ENCODE data around the gene SOCS7.

The SOCS7 gene

DNA sequence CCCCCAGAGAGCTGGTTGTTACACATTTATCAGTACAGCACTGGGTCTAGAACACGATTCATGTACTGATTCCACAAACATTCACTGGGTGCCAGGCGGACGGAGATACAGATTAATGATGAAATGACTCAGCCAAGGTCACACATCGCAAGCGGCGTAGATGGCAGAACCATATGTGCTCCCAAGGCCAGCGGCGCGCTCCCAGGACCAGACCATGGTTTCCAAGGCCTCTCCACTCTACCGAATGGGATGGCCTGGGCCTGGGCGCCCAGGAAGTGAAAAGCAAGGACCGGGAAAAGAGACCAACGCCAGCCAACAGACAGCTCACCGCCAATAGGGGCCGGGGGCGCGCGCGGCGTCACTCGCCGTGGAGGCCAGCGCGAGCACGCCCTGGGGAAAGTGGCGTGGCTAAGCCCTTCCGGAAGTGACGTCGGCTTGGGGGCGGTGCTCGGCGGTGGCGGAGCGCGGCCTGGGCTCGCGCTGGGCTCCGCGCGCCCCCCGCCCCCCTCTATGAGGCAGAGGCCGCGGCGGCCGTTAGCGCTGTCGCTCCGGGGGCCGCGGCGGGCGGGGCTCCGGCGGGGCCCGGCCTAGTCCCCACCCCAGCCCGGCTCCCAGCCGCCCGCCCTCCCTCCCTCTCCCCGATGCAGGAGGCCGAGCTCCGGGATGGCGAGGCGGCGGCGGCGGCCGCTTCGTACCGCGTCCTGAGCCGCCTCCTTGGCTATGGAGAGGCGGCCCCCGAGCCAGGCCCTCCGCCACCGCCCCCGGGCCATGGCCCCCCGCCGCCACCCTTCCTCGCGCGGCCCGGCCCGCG lies at the start of gene SOCS7:
TSS of gene SOCS7 (plus strand) at position 433 of the 811 bp plus-strand sequence. CDS start at position 642, 209 bp downstream.
- in situ Hi-C loops (cut with MboI; ENCODE audit: low sequenced_read_pairs): no loop called here

DNA sequence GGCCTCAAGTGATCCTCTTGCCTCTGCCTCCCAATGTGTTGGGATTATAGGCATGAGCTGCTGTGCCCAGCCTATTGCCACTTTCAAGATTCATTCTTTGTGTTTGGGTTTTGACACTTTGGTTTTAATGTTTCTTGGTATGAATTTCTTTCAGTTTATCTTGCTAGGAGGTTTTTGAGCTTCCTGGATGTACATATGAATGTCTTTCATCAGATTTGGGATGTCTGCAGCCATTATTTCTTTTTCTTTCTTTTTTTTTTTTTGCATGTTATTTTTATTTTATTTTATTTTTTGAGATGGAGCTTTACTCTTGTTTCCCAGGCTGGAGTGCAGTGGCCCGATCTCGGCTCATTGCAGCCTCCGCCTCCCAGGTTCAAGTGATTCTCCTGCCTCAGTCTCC lies 36.1 kb upstream of the SOCS7 start:
- in situ Hi-C loops (cut with MboI; ENCODE audit: low sequenced_read_pairs): no loop called here

- in situ Hi-C loops (cut with MboI; ENCODE audit: low sequenced_read_pairs): no loop called here
These were observed 34.6 kb upstream of the SOCS7 start for GRCh38 chr17:38317081-38317480.

GRCh38 chr17:38320482-38320881 lies 31.2 kb upstream of the SOCS7 start:
- in situ Hi-C loops (cut with MboI; ENCODE audit: low sequenced_read_pairs): no loop called here

- in situ Hi-C loops (cut with MboI; ENCODE audit: low sequenced_read_pairs): no loop called here
These were observed 29.4 kb upstream of the SOCS7 start for GRCh38 chr17:38322156-38322779.

DNA sequence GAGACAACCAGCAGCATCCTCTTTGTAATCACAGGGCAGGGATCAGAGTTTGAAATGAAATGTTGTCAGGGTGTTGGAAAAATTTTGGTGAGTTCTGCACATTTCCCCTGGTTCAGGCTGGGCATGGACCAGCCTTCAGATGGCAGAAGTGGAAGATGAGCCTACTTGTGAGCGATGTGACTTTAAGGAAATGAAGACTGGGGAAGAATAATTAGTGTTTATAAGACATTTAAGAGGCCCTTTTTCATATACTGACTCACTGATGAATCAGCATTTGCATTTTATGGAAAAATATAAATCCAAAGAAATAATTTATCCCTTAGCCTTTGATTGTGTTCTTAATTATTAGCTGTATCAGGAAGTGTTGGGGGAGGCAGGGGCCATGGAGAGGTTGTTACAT lies 28.7 kb upstream of the SOCS7 start:
- in situ Hi-C loops (cut with MboI; ENCODE audit: low sequenced_read_pairs): no loop called here

DNA sequence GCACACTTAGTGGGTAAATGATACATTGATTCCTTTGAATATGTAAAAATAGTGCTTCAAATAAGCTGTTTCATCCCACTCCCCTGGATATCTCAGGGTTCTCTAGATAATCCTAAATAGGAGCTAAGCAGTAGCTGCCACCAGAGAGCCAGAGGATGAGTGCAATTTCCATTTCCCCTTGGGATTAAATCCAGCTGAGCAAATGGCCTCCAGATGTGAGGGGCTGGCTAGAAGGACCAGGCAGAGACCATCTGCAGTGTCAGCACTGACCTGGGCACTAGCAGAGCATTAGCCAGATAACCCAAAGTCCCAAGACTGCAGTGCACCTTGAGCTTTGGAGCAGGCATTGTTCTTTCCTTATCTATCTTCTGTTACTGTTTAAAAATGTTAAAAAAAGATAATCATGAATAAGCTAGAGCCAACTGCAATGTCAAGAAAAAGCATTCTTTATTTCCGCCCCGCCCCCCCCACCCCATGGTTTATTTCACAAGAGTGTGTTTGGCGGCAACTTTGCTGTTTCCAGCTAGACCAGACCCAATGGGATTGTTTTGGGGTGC lies 27.4 kb upstream of the SOCS7 start:
- in situ Hi-C loops (cut with MboI; ENCODE audit: low sequenced_read_pairs): no loop called here

DNA sequence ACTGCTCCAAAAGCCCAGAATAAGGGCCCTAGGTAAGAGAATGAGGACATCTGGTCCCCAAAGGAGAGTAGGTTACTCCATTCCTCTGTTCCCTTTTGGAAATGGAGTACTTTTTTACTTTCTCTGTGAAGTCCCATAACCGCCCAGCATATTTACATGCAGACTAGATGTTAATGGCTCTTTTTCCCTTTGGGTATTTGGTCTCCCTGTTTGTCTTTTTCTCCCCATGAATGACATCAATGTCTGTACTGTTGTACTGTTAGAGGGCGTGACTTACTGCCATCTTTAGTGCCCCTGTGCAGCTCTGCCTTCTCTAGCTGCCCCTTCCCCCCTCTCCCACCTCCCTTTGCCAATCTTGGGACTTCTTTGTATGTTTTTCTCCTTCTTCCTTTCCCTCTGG lies 26.9 kb upstream of the SOCS7 start:
- in situ Hi-C loops (cut with MboI; ENCODE audit: low sequenced_read_pairs): loop anchor here (25.0 kb wide), 1 partner anchor 163 kb away; no protein-coding TSS in a partner anchor

- in situ Hi-C loops (cut with MboI; ENCODE audit: low sequenced_read_pairs): loop anchor here (25.0 kb wide), 1 partner anchor 162 kb away; no protein-coding TSS in a partner anchor
These were observed 26.3 kb upstream of the SOCS7 start for GRCh38 chr17:38325221-38325851.

GRCh38 chr17:38326996-38327792 lies 24.4 kb upstream of the SOCS7 start:
- in situ Hi-C loops (cut with MboI; ENCODE audit: low sequenced_read_pairs): loop anchor here (25.0 kb wide), 1 partner anchor 160 kb away; no protein-coding TSS in a partner anchor

DNA sequence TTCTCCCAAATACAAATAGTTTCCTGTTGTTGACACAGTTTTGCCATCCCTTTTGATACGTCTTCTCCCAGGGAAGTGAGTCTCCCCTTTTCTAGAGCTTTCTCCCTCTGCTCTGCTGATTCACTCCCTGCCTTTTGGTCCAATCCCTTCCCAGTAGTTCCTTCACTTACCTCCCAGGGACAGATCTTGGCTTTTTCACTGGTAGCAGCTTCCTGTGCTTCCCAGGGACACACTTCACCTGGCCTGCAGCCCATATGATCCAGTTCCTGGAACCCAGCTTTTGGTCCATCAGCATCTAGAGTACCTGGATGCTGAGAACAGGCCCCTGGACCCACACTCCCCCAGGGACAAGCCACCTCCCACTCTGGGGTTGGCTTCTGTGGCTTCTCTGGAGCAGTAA lies 23.7 kb upstream of the SOCS7 start:
- in situ Hi-C loops (cut with MboI; ENCODE audit: low sequenced_read_pairs): loop anchor here (25.0 kb wide), 1 partner anchor 159 kb away; no protein-coding TSS in a partner anchor

- in situ Hi-C loops (cut with MboI; ENCODE audit: low sequenced_read_pairs): loop anchor here (25.0 kb wide), 1 partner anchor 159 kb away; no protein-coding TSS in a partner anchor
These were observed 23.0 kb upstream of the SOCS7 start for GRCh38 chr17:38328620-38329019.

DNA sequence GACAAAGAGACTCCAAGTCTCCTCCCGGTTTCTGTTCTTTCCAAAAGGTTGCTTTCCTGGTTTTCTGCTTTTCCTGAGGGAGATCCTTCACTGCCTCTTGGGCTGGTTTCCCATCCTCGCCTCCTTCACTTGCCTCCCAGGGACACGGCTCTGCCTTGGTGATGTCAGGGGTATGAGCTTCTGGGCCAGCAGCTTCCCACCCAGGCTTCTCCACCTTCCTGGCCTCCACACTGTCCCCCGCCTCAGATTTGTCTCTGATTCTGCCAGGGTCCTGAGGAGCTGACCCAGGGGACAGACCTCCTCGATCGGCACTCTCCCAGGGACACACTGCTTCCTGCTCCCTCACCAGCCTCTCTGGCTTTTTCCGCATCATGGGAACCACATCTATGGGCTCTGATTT lies 22.4 kb upstream of the SOCS7 start:
- in situ Hi-C loops (cut with MboI; ENCODE audit: low sequenced_read_pairs): loop anchor here (25.0 kb wide), 1 partner anchor 158 kb away; no protein-coding TSS in a partner anchor

DNA sequence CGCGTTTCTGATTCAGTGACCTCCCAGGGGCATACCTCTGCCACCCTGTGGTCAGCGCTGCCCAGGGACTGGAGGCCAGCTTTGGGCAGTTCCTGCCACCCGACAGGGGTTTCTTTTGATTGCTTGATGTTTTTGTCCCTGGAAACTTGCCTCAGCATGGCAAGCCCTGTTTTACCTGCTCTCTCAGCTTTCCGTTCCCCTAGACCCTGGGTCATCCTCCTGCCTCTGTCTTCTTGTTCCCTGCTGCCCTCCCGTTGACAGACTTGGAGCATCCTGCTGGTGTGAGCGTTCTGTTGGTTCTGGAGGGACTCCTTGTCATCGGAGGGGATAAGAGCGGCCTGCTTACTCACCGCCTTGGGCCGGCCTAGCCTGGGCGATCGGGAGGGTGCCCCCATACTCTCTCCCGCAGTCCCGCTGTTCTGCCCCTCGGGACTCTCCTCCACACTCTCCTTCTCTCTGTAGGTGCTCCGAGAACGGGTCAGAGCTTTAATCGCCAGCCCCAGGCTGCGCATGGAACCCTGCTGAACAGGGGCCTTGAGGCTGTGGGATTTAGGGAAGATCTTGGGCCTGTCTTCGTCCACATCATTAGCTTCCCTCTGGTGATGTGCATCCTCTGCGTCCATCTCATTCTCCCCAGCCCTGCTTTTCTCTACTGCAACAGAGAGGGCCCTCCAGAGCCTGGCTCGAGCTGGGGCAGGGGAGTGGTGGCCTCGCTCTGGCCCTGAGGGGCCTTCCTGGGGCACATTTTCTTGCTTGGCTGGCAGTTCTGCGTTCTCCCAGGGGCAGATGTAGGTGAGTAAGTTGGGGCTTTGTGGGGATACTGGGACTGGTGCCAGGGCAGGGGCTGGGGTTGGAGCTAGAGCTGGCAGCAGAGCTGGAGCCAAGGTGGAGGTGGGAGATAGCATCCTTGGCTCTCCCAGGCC lies 21.6 kb upstream of the SOCS7 start:
- in situ Hi-C loops (cut with MboI; ENCODE audit: low sequenced_read_pairs): loop anchor here (25.0 kb wide), 1 partner anchor 157 kb away; no protein-coding TSS in a partner anchor

GRCh38 chr17:38330941-38331411 lies 20.7 kb upstream of the SOCS7 start:
- in situ Hi-C loops (cut with MboI; ENCODE audit: low sequenced_read_pairs): loop anchor here (25.0 kb wide), 1 partner anchor 156 kb away; no protein-coding TSS in a partner anchor

DNA sequence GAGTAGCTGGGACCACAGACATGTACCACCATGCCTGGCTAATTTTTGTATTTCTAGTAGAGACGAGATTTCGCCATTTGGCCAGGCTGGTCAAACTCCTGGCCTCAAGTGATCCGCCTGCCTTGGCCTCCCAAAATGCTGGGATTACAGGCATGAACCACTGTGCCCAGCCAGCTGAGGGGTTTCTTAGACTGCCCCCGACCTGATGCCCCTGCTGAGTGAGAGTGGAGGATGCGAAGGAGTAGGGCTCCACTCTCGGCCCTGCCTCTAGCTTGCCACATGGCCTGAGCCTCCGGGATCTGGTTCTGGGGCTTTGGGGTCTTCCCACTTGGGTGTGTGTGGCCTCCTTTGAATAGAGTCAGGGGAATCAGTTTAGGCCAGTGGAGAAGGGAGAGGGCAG lies 18.9 kb upstream of the SOCS7 start:
- in situ Hi-C loops (cut with MboI; ENCODE audit: low sequenced_read_pairs): loop anchor here (25.0 kb wide), 1 partner anchor 155 kb away; no protein-coding TSS in a partner anchor

- in situ Hi-C loops (cut with MboI; ENCODE audit: low sequenced_read_pairs): loop anchor here (25.0 kb wide), 1 partner anchor 154 kb away; no protein-coding TSS in a partner anchor
These were observed 17.9 kb upstream of the SOCS7 start for GRCh38 chr17:38333635-38334295.

All from HL-60/S4 treated with retinoic acid at 250 ng/mL for 4 days and 3 days (cell line).